ENCODE data around the gene CSNK1D.
A peak's percentile ranks its signal among the peaks of the same experiment; 100 is the strongest.

Gene CSNK1D

GRCh38 chr17:82217120-82217529, 56.4 kb downstream of the CSNK1D start:
- Histone ChIP-seq H3K9me3 (ENCODE audit: control insufficient read depth, low read length) (no peaks in the 10 kb centered on the region), H3K36me3 (ENCODE audit: control insufficient read depth, insufficient read depth, low read length) (no peaks in the 10 kb centered on the region), H3K4me1 (peaks cover 22% of the 10 kb centered on the region), H3K27me3 (ENCODE audit: control insufficient read depth, insufficient read depth, low read length) (no peaks in the 10 kb centered on the region), H3K9ac (no peak overlapping the region), H2AFZ (peak overlapping the region; percentile 75), H3K4me3 (ENCODE audit: low read depth, low read length) (peak overlapping the region; percentile 26), H3K4me2 (ENCODE audit: low read length) (peak overlapping the region; percentile 60), H3K27ac (peak overlapping the region; percentile 75), H3K79me2 (no peaks in the 10 kb centered on the region)
- no peak for TF ChIP-seq CTCF (IDR thresholded peaks at IDR 0.05)

- H3K4me2 ChIP-seq (ENCODE audit: low read length) = peak overlapping the region; percentile 60
- peak overlapping the region; percentile 75 for H3K27ac ChIP-seq
- H3K4me1 ChIP-seq = peaks cover 27% of the 10 kb centered on the region
- no peak for TF ChIP-seq CTCF (IDR thresholded peaks at IDR 0.05)
- H3K79me2 ChIP-seq = no peaks in the 10 kb centered on the region
- H3K27me3 ChIP-seq (ENCODE audit: control insufficient read depth, insufficient read depth, low read length) = no peaks in the 10 kb centered on the region
- H3K9me3 ChIP-seq (ENCODE audit: control insufficient read depth, low read length) = no peaks in the 10 kb centered on the region
- H3K4me3 ChIP-seq (ENCODE audit: low read depth, low read length) = peak overlapping the region; percentile 26
- peak overlapping the region; percentile 75 for H2AFZ ChIP-seq
- no peaks in the 10 kb centered on the region for H3K36me3 ChIP-seq (ENCODE audit: control insufficient read depth, insufficient read depth, low read length)
- no peak overlapping the region for H3K9ac ChIP-seq
Observed at GRCh38 chr17:82216301-82217119, 57.0 kb downstream of the CSNK1D start.

GRCh38 chr17:82215972-82216300, 57.6 kb downstream of the CSNK1D start:
- H3K4me3 ChIP-seq (ENCODE audit: low read depth, low read length) = no peak overlapping the region
- H3K79me2 ChIP-seq = peaks cover 3% of the 10 kb centered on the region
- no peak for TF ChIP-seq CTCF (IDR thresholded peaks at IDR 0.05)
- H3K36me3 ChIP-seq (ENCODE audit: control insufficient read depth, insufficient read depth, low read length) = no peaks in the 10 kb centered on the region
- no peaks in the 10 kb centered on the region for H3K27me3 ChIP-seq (ENCODE audit: control insufficient read depth, insufficient read depth, low read length)
- peak overlapping the region; percentile 75 for H3K27ac ChIP-seq
- H3K9me3 ChIP-seq (ENCODE audit: control insufficient read depth, low read length) = no peaks in the 10 kb centered on the region
- H2AFZ ChIP-seq = peak overlapping the region; percentile 75
- peaks cover 27% of the 10 kb centered on the region for H3K4me1 ChIP-seq
- H3K4me2 ChIP-seq (ENCODE audit: low read length) = no peak overlapping the region
- H3K9ac ChIP-seq = no peak overlapping the region

GRCh38 chr17:82215095-82215971, 58.2 kb downstream of the CSNK1D start:
- Histone ChIP-seq H3K27me3 (ENCODE audit: control insufficient read depth, insufficient read depth, low read length) (no peaks in the 10 kb centered on the region), H3K4me3 (ENCODE audit: low read depth, low read length) (no peak overlapping the region), H3K4me1 (peaks cover 27% of the 10 kb centered on the region), H3K9me3 (ENCODE audit: control insufficient read depth, low read length) (no peaks in the 10 kb centered on the region), H2AFZ (no peak overlapping the region), H3K4me2 (ENCODE audit: low read length) (no peak overlapping the region), H3K79me2 (peaks cover 3% of the 10 kb centered on the region), H3K27ac (peak overlapping the region; percentile 75), H3K9ac (no peak overlapping the region), H3K36me3 (ENCODE audit: control insufficient read depth, insufficient read depth, low read length) (no peaks in the 10 kb centered on the region)
- TF ChIP-seq CTCF (IDR thresholded peaks at IDR 0.05) = no peak
